WERI-Rb-1 (cell line): ENCODE results near the gene PML.

Experiments used
- DNase-seq: peaks from one replicate; pipeline ENCODE4 v3.0.0-alpha.2; 2020
- H3K27ac ChIP-seq: fragments of 250-450 bp; sonication (Bioruptor Pico); 2 replicates; pipeline ENCODE4 v1.5.1; 2020; ENCODE audit warnings: mild to moderate bottlenecking, moderate library complexity
- H3K27me3 ChIP-seq: fragments of 250-450 bp; sonication (Bioruptor Pico); 2 replicates; pipeline ENCODE4 v1.5.1; 2021; ENCODE audit warnings: mild to moderate bottlenecking, low read depth, moderate library complexity; ENCODE audit not compliant: insufficient read depth, severe bottlenecking
- H3K36me3 ChIP-seq: fragments of 250-450 bp; sonication (Bioruptor Pico); 2 replicates; pipeline ENCODE4 v1.5.1; 2020; ENCODE audit warnings: mild to moderate bottlenecking, moderate library complexity
- H3K4me3 ChIP-seq: 2 replicates; pipeline ENCODE4 v1.5.1; 2011; ENCODE audit warnings: low read depth, mild to moderate bottlenecking, control low read depth, low read length
- H3K9me3 ChIP-seq: fragments of 250-450 bp; sonication (Bioruptor Pico); 2 replicates; pipeline ENCODE4 v1.5.1; 2021; ENCODE audit warnings: mild to moderate bottlenecking, moderate library complexity; ENCODE audit not compliant: severe bottlenecking
- TF ChIP-seq, protein P1 (sequence below): IDR thresholded peaks from 2 replicates; pipeline ENCODE4 v1.5.1; 2011; ENCODE audit warnings: low read depth, mild to moderate bottlenecking, control low read depth, inconsistent platforms, low read length

PML gene

DNA sequence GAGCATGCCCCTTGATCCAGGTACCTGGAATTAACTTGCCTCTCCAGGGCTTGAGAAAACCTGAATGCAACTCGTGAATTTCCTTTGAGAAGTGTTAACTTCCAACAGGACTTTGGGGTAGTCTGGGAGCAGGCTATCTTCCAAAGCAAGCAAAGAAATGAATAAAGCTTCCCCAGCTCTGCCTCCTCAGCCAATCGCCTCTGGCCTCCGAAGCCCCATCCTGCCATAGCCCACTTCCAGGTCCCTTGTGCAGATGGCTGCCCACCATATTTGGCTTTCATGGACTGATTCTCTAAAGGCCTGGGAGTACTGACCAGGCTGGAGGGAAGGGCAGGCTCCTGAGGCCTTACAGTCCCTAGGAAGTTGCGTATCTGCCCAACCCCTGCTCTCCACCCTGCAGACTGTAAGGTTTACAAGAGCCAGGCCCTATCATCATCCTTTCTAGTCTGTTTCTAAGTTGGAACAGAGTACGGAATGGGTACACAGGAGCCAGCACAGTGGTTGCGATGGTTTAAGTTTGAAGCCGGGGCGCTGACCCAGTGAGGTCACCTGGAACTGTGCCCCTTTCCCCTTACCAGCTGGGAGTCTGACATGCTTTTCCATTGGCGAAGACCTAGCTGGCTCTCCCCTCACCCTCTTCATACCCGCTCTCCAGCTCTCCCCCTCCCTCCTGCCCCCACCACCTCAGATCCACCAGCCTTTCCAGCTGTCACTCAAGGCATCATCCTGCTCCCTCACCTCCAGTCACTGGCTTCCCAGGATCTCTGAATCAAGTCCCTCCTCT, 1.1 kb upstream of the PML start:
- Histone ChIP-seq H3K9me3 (no peaks in the 10 kb centered on the region), H3K36me3 (peaks cover 4% of the 10 kb centered on the region), H3K4me3 (no peak overlapping the region), H3K27me3 (no peaks in the 10 kb centered on the region), H3K27ac (no peak overlapping the region)
- DNase-seq = no peak
- TF ChIP-seq, protein P1, sequence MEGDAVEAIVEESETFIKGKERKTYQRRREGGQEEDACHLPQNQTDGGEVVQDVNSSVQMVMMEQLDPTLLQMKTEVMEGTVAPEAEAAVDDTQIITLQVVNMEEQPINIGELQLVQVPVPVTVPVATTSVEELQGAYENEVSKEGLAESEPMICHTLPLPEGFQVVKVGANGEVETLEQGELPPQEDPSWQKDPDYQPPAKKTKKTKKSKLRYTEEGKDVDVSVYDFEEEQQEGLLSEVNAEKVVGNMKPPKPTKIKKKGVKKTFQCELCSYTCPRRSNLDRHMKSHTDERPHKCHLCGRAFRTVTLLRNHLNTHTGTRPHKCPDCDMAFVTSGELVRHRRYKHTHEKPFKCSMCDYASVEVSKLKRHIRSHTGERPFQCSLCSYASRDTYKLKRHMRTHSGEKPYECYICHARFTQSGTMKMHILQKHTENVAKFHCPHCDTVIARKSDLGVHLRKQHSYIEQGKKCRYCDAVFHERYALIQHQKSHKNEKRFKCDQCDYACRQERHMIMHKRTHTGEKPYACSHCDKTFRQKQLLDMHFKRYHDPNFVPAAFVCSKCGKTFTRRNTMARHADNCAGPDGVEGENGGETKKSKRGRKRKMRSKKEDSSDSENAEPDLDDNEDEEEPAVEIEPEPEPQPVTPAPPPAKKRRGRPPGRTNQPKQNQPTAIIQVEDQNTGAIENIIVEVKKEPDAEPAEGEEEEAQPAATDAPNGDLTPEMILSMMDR = no peak

DNA sequence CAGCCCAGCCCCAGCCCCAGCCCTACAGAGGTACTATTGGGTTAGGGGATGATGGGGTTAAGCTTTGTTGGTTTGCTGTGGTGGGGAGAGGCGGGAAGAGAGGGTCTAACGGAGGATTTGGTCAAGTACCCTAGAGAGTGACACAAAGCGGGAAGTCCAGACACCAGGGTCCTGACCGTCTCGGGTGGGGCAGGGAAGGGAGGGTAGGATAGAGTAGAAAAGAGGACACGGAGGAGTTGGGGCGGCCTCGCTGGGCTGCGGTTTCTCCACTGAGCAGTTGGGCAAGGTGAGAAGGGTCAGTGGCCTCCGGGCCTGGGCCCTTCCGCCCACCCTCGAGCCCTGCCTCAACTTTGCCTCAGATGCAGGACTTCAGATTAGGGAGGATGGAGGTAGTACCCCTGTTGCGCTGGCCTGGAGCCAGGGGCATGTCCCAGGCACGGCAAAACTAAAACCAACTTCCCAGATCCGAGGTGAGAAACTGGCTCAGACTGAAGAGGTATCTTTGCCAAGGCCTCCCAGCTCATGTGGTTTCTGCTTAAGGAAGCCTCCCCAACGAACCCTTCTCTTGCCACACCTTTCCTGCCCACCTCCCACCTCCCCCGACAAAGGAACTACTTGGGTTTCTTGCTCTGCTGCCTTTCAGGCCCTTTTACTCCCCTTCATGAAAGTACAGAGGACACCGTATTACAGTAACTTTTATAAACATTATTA, 551 bp downstream of the PML start:
- H3K36me3 ChIP-seq = peaks cover 15% of the 10 kb centered on the region
- TF ChIP-seq, protein P1 = no peak
- DNase-seq = no peak

DNA sequence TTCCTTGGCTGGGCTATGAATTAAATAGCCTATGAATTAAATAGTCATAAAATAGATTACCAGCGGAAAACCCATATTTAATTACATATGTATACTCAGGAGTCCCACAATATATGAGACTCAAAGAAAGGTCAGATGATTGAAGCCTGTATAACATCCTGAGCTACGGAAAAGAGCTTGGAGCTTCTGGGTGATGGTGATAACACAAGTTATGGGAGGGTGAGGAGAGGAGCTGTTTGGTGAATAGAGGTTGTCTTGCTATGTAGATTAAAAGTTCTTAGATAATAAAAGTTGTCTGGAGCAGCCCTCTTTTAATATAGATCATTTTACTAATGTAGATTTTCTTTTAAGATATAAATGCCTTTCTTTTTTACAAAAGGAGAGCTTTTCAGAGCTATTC, 1.8 kb downstream of the PML start:
- H3K9me3 ChIP-seq = no peaks in the 10 kb centered on the region
- H3K27ac ChIP-seq = no peak overlapping the region
- TF ChIP-seq, protein P1 = no peak
- H3K36me3 ChIP-seq = peaks cover 15% of the 10 kb centered on the region
- H3K4me3 ChIP-seq = no peak overlapping the region
- H3K27me3 ChIP-seq = no peaks in the 10 kb centered on the region
- DNase-seq = no peak

More for the DNA sequence above, 551 bp downstream of the PML start:
- Histone ChIP-seq H3K27me3 (no peaks in the 10 kb centered on the region), H3K4me3 (peak overlapping the region; percentile 76), H3K9me3 (no peaks in the 10 kb centered on the region), H3K27ac (peak overlapping the region; percentile 76)

DNA sequence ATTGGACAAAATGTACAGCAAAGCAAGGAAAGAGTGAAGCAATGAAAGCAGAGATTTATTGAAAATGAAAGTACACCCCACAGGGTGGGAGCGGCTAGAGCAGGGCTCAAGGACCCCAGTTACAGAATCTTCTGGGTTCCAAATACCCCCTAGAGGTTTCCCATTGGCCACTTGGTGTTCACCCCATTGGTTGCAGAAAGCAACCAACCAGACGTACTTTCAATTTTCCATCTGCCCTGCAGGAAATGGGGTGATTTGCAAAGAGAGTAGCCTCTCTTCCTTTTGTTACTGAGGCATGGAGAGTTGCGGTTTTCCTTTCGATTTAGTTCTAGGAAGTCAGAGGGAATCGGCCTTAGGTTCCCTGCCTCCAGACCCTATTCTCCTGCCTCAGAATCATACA, 2.4 kb downstream of the PML start:
- no peak for DNase-seq
- Histone ChIP-seq H3K27me3 (no peaks in the 10 kb centered on the region), H3K4me3 (no peak overlapping the region), H3K36me3 (peaks cover 19% of the 10 kb centered on the region), H3K27ac (no peak overlapping the region), H3K9me3 (no peaks in the 10 kb centered on the region)
- TF ChIP-seq, protein P1 = no peak

DNA sequence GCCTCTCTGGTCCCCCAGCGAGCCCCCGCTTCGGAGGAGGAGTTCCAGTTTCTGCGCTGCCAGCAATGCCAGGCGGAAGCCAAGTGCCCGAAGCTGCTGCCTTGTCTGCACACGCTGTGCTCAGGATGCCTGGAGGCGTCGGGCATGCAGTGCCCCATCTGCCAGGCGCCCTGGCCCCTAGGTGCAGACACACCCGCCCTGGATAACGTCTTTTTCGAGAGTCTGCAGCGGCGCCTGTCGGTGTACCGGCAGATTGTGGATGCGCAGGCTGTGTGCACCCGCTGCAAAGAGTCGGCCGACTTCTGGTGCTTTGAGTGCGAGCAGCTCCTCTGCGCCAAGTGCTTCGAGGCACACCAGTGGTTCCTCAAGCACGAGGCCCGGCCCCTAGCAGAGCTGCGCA, 3.5 kb downstream of the PML start:
- Histone ChIP-seq H3K9me3 (no peaks in the 10 kb centered on the region), H3K27me3 (no peaks in the 10 kb centered on the region), H3K36me3 (peaks cover 23% of the 10 kb centered on the region), H3K4me3 (no peak overlapping the region), H3K27ac (no peak overlapping the region)
- no peak for DNase-seq
- TF ChIP-seq, protein P1 = no peak
